OCI-LY1 (cell line): Measurements from ENCODE around the gene MTSS2.
"Not testable (repeated sequence)": the region's sequence is repeated elsewhere in the genome, so short reads cannot be mapped to it uniquely, and the experiment has no call there.

Source experiments
- H2AFZ ChIP-seq: fragments of 200-600 bp; sonication (generic), shearing (Covaris generic); 2 replicates; pipeline ENCODE4 v1.6.0; 2014; ENCODE audit warnings: antibody characterized with exemption, mild to moderate bottlenecking, low read length
- H3F3A ChIP-seq: fragments of 200-600 bp; sonication (generic), shearing (Covaris generic); 2 replicates; pipeline ENCODE4 v1.6.0; 2014; ENCODE audit warnings: mild to moderate bottlenecking, antibody characterized with exemption, low read length, moderate library complexity; ENCODE audit not compliant: insufficient read depth
- H3K27ac ChIP-seq: fragments of 200-600 bp; sonication (generic); 2 replicates; pipeline ENCODE4 v1.5.1; 2014; ENCODE audit warnings: low read length, mixed run types, mild to moderate bottlenecking, low read depth; ENCODE audit not compliant: poor library complexity, severe bottlenecking
- H3K27me3 ChIP-seq: fragments of 200-600 bp; sonication (generic); 2 replicates; pipeline ENCODE4 v1.6.0; 2014; ENCODE audit warnings: antibody characterized with exemption, mild to moderate bottlenecking, low read length, moderate library complexity; ENCODE audit not compliant: insufficient read depth
- H3K36me3 ChIP-seq: fragments of 200-600 bp; sonication (generic); 2 replicates; pipeline ENCODE4 v1.6.1; 2014; ENCODE audit warnings: mild to moderate bottlenecking, antibody characterized with exemption, low read length, moderate library complexity, mixed read lengths; ENCODE audit not compliant: insufficient read depth
- H3K4me1 ChIP-seq: fragments of 200-600 bp; sonication (generic); 2 replicates; pipeline ENCODE4 v1.5.1; 2014; ENCODE audit warnings: mild to moderate bottlenecking, low read length, moderate library complexity; ENCODE audit not compliant: insufficient read depth, severe bottlenecking
- H3K4me2 ChIP-seq: fragments of 200-600 bp; sonication (generic), shearing (Covaris generic); 2 replicates; pipeline ENCODE4 v1.6.1; 2014; ENCODE audit warnings: low read length
- H3K4me3 ChIP-seq: fragments of 200-600 bp; sonication (generic); 2 replicates; pipeline ENCODE4 v1.5.1; 2014; ENCODE audit warnings: low read length, low read depth, mild to moderate bottlenecking, mixed read lengths; ENCODE audit not compliant: poor library complexity, severe bottlenecking
- H3K79me2 ChIP-seq: fragments of 200-600 bp; shearing (Covaris generic); 2 replicates; pipeline ENCODE4 v1.6.1; 2016; ENCODE audit warnings: mixed run types, low read length, mixed read lengths; ENCODE audit not compliant: insufficient read depth
- H3K9ac ChIP-seq: fragments of 200-600 bp; sonication (generic), shearing (Covaris generic); 2 replicates; pipeline ENCODE4 v1.6.1; 2014; ENCODE audit warnings: mild to moderate bottlenecking, low read length, mixed read lengths
- H3K9me2 ChIP-seq: fragments of 200-600 bp; sonication (generic), shearing (Covaris generic); 2 replicates; pipeline ENCODE4 v1.6.1; 2014; ENCODE audit warnings: low read depth, mild to moderate bottlenecking, low read length, mixed read lengths
- H3K9me3 ChIP-seq: fragments of 200-600 bp; shearing (Covaris generic); 2 replicates; pipeline ENCODE4 v1.6.1; 2014; ENCODE audit warnings: low read length, mixed read lengths
- H4K20me1 ChIP-seq: fragments of 200-600 bp; sonication (generic), shearing (Covaris generic); 2 replicates; pipeline ENCODE4 v1.6.0; 2016; ENCODE audit warnings: mild to moderate bottlenecking, low read length; ENCODE audit not compliant: insufficient read depth
- EZH2 ChIP-seq: fragments of 200-600 bp; sonication (generic), shearing (Covaris generic); IDR thresholded peaks from 2 replicates; pipeline ENCODE4 v1.8.0; 2017; ENCODE audit warnings: borderline replicate concordance, mixed run types, mild to moderate bottlenecking, antibody characterized with exemption, low read length, moderate library complexity, mixed read lengths
- TF ChIP-seq, protein P1 (sequence below): fragments of 200-600 bp; sonication (generic), shearing (Covaris generic); IDR thresholded peaks from 2 replicates; pipeline ENCODE4 v1.5.1; 2017; ENCODE audit warnings: mild to moderate bottlenecking, antibody characterized with exemption, low read length, moderate library complexity, mixed read lengths

MTSS2 gene

DNA sequence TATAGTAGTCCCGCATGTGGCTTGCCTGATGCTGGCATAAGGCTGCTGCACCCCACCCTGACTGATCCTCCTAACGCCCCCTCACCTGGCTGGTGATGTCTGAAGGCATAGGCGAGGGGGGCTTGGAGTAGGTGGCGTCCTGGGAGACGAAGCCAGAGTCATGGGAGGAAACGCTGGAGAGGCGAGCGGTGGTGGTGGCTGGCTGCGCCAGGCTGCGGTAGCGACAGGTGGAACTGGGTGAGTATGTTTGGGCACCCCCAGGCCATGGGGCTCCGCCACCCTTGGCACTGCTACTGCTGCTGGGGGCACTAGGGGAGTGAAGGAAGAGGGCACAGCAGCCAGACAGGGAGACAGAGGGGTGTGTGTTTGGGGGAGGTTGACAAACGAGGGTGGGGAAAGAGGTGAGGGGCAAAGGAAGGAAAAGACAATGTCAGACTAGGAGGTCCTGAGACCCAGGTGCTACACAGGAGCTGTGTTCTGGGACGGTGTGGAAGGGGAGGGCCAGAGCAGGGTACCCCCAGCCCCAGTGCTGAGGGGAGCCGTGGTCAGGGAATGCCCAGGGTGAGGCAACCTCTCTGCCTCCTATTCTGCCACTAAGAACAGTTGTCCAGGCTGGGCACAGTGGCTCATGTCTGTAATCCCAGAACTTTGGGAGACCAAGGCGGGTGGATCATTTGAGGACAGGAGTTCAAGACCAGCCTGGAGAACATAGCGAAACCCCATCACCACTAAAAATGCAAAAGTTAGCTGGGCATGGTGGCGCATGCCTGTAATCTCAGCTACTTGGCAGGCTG, 11.4 kb downstream of the MTSS2 start:
- Histone ChIP-seq H4K20me1 (no peaks in the 10 kb centered on the region), H3K9ac (no peak overlapping the region), H3K9me3 (no peaks in the 10 kb centered on the region), H3F3A (no peaks in the 10 kb centered on the region), H3K4me1 (no peaks in the 10 kb centered on the region), H3K9me2 (no peaks in the 10 kb centered on the region), H3K36me3 (no peaks in the 10 kb centered on the region), H3K4me2 (no peak overlapping the region), H3K27me3 (no peaks in the 10 kb centered on the region), H3K79me2 (no peaks in the 10 kb centered on the region), H3K27ac (no peak overlapping the region), H2AFZ (no peak overlapping the region), H3K4me3 (no peak overlapping the region)
- TF ChIP-seq, protein P1, sequence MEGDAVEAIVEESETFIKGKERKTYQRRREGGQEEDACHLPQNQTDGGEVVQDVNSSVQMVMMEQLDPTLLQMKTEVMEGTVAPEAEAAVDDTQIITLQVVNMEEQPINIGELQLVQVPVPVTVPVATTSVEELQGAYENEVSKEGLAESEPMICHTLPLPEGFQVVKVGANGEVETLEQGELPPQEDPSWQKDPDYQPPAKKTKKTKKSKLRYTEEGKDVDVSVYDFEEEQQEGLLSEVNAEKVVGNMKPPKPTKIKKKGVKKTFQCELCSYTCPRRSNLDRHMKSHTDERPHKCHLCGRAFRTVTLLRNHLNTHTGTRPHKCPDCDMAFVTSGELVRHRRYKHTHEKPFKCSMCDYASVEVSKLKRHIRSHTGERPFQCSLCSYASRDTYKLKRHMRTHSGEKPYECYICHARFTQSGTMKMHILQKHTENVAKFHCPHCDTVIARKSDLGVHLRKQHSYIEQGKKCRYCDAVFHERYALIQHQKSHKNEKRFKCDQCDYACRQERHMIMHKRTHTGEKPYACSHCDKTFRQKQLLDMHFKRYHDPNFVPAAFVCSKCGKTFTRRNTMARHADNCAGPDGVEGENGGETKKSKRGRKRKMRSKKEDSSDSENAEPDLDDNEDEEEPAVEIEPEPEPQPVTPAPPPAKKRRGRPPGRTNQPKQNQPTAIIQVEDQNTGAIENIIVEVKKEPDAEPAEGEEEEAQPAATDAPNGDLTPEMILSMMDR = no peak
- no peak for TF ChIP-seq EZH2

DNA sequence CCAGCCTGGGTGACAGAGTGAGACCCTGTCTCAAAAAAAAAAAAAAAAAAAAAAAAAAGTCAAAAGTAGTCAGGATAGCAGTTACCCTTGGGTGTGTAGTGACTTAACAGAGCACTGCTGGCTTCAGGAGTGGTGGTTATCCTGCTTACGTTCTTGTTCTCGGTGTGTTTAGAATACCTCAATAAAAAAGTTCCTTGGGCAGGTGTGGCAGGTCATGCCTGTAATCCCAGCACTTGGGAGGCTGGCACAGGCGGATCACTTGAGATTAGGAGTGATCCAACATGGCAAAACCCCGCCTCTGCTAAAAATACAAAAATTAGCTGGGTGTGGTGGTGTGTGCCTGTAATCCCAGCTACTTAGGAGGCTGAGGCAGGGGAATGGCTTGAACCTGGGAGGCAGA, 14.9 kb downstream of the MTSS2 start:
- H3K27me3 ChIP-seq, H4K20me1 ChIP-seq, H3K27ac ChIP-seq, H3K9me2 ChIP-seq, H3K4me3 ChIP-seq, H3K4me1 ChIP-seq, H3F3A ChIP-seq, H3K36me3 ChIP-seq, H3K4me2 ChIP-seq, H2AFZ ChIP-seq, H3K9me3 ChIP-seq, H3K79me2 ChIP-seq, H3K9ac ChIP-seq: not testable (repeated sequence)

DNA sequence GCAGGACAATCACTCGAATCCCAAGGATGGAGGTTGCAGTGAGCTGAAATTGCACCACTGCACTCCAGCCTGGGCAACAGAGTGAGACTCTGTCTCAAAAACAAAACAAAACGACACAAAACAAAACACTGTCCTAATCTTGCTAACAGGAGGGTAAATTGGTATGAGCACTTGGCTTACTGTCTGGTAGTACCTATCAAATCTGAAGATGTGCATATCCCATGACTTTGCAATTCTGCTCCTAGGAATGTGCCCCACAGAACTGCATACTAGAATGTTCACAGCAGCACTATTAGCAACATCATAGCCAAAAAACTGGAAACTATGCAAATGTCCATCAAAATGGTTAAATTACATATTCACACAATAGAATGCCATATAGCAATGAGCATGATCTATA, 15.7 kb downstream of the MTSS2 start:
- H3K79me2 ChIP-seq = no peaks in the 10 kb centered on the region
- no peaks in the 10 kb centered on the region for H3K9me2 ChIP-seq
- H3F3A ChIP-seq = no peaks in the 10 kb centered on the region
- peaks cover 5% of the 10 kb centered on the region; the same call in 1 of the 2 replicates for H3K27me3 ChIP-seq
- H3K9ac ChIP-seq = no peak overlapping the region
- TF ChIP-seq EZH2 = no peak
- TF ChIP-seq, protein P1 = no peak
- no peaks in the 10 kb centered on the region for H3K4me1 ChIP-seq
- H3K4me3 ChIP-seq = no peak overlapping the region
- no peaks in the 10 kb centered on the region for H3K36me3 ChIP-seq
- no peaks in the 10 kb centered on the region for H4K20me1 ChIP-seq
- no peak overlapping the region for H2AFZ ChIP-seq
- no peak overlapping the region for H3K27ac ChIP-seq
- no peak overlapping the region for H3K4me2 ChIP-seq
- no peaks in the 10 kb centered on the region for H3K9me3 ChIP-seq
